OCI-LY1 (cell line): ENCODE results near the gene AKAP8L.

Source experiments
- CTCF ChIP-seq: fragments of 200-600 bp; sonication (generic), shearing (Covaris generic); IDR thresholded peaks from 2 replicates; pipeline ENCODE4 v1.5.1; 2017; ENCODE audit warnings: mild to moderate bottlenecking, antibody characterized with exemption, low read length, moderate library complexity, mixed read lengths
- EZH2 ChIP-seq: fragments of 200-600 bp; sonication (generic), shearing (Covaris generic); IDR thresholded peaks from 2 replicates; pipeline ENCODE4 v1.8.0; 2017; ENCODE audit warnings: borderline replicate concordance, mixed run types, mild to moderate bottlenecking, antibody characterized with exemption, low read length, moderate library complexity, mixed read lengths

DNA sequence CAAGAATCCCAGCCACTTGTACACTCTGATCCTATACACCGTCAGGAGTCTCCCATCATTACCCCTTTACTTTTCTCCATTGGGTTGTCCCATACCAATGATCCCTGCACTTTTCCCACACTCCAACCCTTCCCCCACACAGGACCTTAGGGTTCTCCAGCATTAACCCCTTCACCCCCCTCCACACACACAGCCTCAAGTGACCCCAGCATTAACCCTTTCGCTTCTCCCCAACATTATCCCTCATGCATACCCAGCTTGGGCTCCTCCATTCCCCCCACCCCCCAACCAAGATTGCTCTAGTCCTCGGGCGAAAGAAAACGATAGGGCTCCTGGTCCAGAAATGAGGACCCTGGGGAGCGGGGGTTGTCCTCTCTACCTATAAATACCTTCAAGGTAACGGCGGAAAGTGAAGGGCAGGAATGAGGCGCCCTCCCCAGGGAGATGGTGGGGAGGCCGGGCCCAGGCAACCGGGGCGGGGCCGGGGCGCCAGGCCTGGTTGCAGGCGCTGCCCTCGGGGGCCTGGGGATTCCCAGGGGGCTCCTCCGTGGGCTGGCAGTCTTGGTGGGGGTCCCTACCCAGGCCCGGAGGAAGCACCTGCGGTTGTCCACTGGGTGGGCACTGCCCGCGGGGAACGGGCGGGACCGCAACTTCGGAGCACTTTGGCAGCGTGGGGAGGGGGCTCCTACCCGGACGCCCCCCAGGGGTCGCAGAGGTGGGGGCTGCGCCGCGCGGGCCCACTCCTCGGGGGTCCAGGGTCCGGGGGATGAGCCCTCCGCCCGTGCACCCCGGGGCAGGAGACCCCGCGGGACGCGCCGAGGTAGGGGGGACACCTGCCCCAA, 30.2 kb upstream of the AKAP8L start:
- TF ChIP-seq CTCF (no peak), EZH2 (no peak)
